Neural progenitor cell (in vitro differentiated cells): Measurements from ENCODE around the gene MYO10. TPM values are rescaled to one million over a fixed set of nuclear protein-coding genes. Genes with fewer than 3 reads are reported as not detected.

Source experiments
- DNase-seq: peaks from one replicate; pipeline ENCODE4 v3.0.0-alpha.2; 2016; ENCODE audit warnings: low spot score
- H2AFZ ChIP-seq: fragments of 200-600 bp; sonication (generic); replicated peaks from 2 replicates; pipeline ENCODE4 v1.6.1; 2016; ENCODE audit warnings: antibody characterized with exemption
- H3F3A ChIP-seq: fragments of 200-600 bp; sonication (generic); 2 replicates; pipeline ENCODE4 v1.6.1; 2016; ENCODE audit warnings: antibody characterized with exemption, low read depth
- H3K27ac ChIP-seq: fragments of 200-600 bp; sonication (generic); 2 replicates; pipeline ENCODE4 v1.5.1; 2016; ENCODE audit warnings: mild to moderate bottlenecking
- H3K27me3 ChIP-seq: fragments of 200-600 bp; sonication (generic); 2 replicates; pipeline ENCODE4 v1.6.1; 2016; ENCODE audit warnings: mild to moderate bottlenecking, moderate library complexity
- H3K36me3 ChIP-seq: fragments of 200-600 bp; sonication (generic); 2 replicates; pipeline ENCODE4 v1.5.1; 2016
- H3K4me1 ChIP-seq: fragments of 200-600 bp; sonication (generic); 2 replicates; pipeline ENCODE4 v1.6.1; 2016; ENCODE audit warnings: mixed run types
- H3K4me2 ChIP-seq: fragments of 200-600 bp; sonication (generic); 2 replicates; pipeline ENCODE4 v1.6.1; 2016
- H3K4me3 ChIP-seq: fragments of 200-600 bp; sonication (generic); 2 replicates; pipeline ENCODE4 v1.5.1; 2016
- H3K79me2 ChIP-seq: fragments of 200-600 bp; sonication (generic); 2 replicates; pipeline ENCODE4 v1.6.1; 2016; ENCODE audit warnings: low read depth
- H3K9ac ChIP-seq: fragments of 200-600 bp; sonication (generic); 2 replicates; pipeline ENCODE4 v1.6.1; 2016
- H3K9me3 ChIP-seq: fragments of 200-600 bp; sonication (generic); 2 replicates; pipeline ENCODE4 v1.5.1; 2016; ENCODE audit warnings: low read depth
- H4K20me1 ChIP-seq: fragments of 200-600 bp; sonication (generic); 2 replicates; pipeline ENCODE4 v1.6.1; 2016; ENCODE audit warnings: low read depth
- H3K27ac Mint-ChIP-seq: 3 replicates; pipeline ENCODE4 v1.8.0; 2021; ENCODE audit warnings: mixed read lengths
- H3K27me3 Mint-ChIP-seq: 2 replicates; pipeline ENCODE4 v1.8.0; 2022; ENCODE audit warnings: low read depth, mild to moderate bottlenecking, inconsistent platforms, moderate library complexity, mixed read lengths; ENCODE audit not compliant: insufficient read depth
- H3K36me3 Mint-ChIP-seq: 3 replicates; pipeline ENCODE4 v1.8.0; 2021; ENCODE audit warnings: mixed read lengths
- H3K4me1 Mint-ChIP-seq: 3 replicates; pipeline ENCODE4 v1.8.0; 2021; ENCODE audit warnings: mixed read lengths
- H3K4me3 Mint-ChIP-seq: 3 replicates; pipeline ENCODE4 v1.8.0; 2021; ENCODE audit warnings: mild to moderate bottlenecking, moderate library complexity, mixed read lengths
- H3K9me3 Mint-ChIP-seq: 3 replicates; pipeline ENCODE4 v1.8.0; 2020; ENCODE audit warnings: mixed read lengths
- EZH2 ChIP-seq: fragments of 200-600 bp; sonication (generic); IDR thresholded peaks from 2 replicates; pipeline ENCODE4 v1.6.1; 2017; ENCODE audit warnings: antibody characterized with exemption, mild to moderate bottlenecking, moderate library complexity
- EZH2phosphoT487 ChIP-seq: fragments of 200-600 bp; sonication (generic); IDR thresholded peaks from 2 replicates; pipeline ENCODE4 v1.6.1; 2017; ENCODE audit warnings: antibody characterized with exemption
- total RNA-seq: library from RNA; depleted of rRNA; stranded (reverse); fragments of >200 nt; gene quantifications from 2 replicates; pipeline ENCODE4 v1.2.3, GENCODE V29; 2015; ENCODE audit warnings: low replicate concordance
- TF ChIP-seq, protein P1 (sequence below): fragments of 200-600 bp; sonication (generic); IDR thresholded peaks from 2 replicates; pipeline ENCODE4 v1.5.1; 2017; ENCODE audit warnings: antibody characterized with exemption, mild to moderate bottlenecking

MYO10 gene
- total RNA-seq, 1 donor from 2014 or later = 39.1 TPM

DNA sequence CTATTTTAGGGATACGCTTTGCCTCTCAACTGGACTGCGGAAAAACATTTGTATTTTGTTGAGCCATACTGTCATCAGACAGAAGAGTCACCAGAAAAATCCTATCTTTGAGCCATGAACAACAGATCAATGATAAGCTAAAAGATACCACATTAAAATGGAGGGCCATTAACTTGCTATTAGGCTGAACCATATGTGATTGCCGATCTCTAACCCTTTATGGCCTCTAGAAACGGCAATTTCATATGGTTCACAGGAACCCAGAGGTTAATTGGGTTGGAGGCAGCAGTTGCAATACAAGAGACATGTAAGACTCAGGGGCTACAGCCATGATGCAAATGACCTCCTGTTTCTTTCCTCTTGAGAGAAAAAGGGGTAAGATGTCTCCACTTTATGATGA is 69.8 kb downstream of the MYO10 start:
- peaks cover 48% of the 10 kb centered on the region for H3K4me1 ChIP-seq
- H3K36me3 ChIP-seq = no peaks in the 10 kb centered on the region
- H3K27ac ChIP-seq = no peak overlapping the region
- Mint-ChIP-seq H3K36me3 (peaks cover 11% of the 10 kb centered on the region), H3K27ac (no peak overlapping the region), H3K4me3 (no peak overlapping the region), H3K9me3 (no peaks in the 10 kb centered on the region), H3K4me1 (peaks cover 53% of the 10 kb centered on the region), H3K27me3 (peaks cover 8% of the 10 kb centered on the region)
- peaks cover 51% of the 10 kb centered on the region for H3K79me2 ChIP-seq
- TF ChIP-seq EZH2 (no peak), EZH2phosphoT487 (no peak)
- TF ChIP-seq, protein P1, sequence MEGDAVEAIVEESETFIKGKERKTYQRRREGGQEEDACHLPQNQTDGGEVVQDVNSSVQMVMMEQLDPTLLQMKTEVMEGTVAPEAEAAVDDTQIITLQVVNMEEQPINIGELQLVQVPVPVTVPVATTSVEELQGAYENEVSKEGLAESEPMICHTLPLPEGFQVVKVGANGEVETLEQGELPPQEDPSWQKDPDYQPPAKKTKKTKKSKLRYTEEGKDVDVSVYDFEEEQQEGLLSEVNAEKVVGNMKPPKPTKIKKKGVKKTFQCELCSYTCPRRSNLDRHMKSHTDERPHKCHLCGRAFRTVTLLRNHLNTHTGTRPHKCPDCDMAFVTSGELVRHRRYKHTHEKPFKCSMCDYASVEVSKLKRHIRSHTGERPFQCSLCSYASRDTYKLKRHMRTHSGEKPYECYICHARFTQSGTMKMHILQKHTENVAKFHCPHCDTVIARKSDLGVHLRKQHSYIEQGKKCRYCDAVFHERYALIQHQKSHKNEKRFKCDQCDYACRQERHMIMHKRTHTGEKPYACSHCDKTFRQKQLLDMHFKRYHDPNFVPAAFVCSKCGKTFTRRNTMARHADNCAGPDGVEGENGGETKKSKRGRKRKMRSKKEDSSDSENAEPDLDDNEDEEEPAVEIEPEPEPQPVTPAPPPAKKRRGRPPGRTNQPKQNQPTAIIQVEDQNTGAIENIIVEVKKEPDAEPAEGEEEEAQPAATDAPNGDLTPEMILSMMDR = no peak
- H3K4me2 ChIP-seq = peak overlapping the region; percentile 58
- no peak for DNase-seq
- H4K20me1 ChIP-seq = peaks cover 12% of the 10 kb centered on the region
- no peak overlapping the region for H3K4me3 ChIP-seq
- H3F3A ChIP-seq = peaks cover 19% of the 10 kb centered on the region
- H2AFZ ChIP-seq = no peak overlapping the region
- no peak overlapping the region for H3K9ac ChIP-seq
- H3K27me3 ChIP-seq = no peaks in the 10 kb centered on the region
- H3K9me3 ChIP-seq = no peaks in the 10 kb centered on the region

DNA sequence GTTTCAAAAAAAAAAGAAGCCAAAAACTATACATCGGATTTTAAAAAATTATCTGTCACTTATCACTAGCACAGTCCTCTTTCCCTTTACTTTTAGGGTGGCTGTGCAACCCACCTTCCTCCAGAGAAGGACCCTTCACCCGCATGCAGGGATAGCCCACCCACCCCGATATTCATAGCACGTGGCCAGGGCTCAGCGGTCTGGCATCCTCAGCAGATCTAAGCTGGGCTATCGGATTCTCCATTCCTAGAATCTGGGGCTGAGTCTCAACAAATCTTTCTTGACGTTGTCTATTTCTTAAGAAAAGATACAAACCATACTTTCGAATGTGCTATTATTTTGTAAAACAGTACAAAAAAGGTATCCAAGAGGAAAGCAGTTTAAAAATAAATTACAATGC is 70.9 kb downstream of the MYO10 start:
- peaks cover 49% of the 10 kb centered on the region for H3K79me2 ChIP-seq

DNA sequence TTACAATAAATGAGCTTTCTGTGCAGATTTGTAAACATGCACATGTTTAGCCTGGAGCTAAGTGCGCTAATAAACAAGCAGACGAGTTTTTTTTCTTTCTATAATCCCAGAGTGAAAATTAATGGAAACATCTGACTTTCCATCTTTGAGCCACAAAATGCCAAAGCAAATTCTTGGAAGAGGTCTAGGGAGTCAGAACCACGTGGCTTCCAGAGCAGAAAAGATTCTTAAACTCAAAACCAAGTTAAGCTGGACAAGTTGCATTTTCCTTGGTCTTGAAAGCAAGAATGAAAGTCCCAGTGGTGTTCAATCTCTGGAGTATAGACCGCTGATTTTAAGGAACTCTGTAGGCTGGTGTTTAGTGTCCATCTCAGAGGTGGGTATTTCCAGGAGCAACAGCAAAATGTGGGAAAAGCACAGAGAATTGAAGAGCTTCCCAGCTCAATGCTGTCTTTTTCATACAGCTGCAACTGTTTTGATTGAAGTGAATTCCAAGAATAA is 71.4 kb downstream of the MYO10 start:
- peaks cover 7% of the 10 kb centered on the region for H3K36me3 Mint-ChIP-seq
- H3K4me1 Mint-ChIP-seq = peaks cover 63% of the 10 kb centered on the region
- TF ChIP-seq, protein P1 = no peak
- no peak for TF ChIP-seq EZH2
- TF ChIP-seq EZH2phosphoT487 = no peak
- no peak overlapping the region for H3K9ac ChIP-seq
- H3K9me3 ChIP-seq = no peaks in the 10 kb centered on the region
- peaks cover 5% of the 10 kb centered on the region for H3K9me3 Mint-ChIP-seq
- H2AFZ ChIP-seq = no peak overlapping the region
- no peak overlapping the region for H3K4me3 ChIP-seq
- no peaks in the 10 kb centered on the region for H3K36me3 ChIP-seq
- no peak for DNase-seq
- H3K27ac Mint-ChIP-seq = no peak overlapping the region
- peaks cover 5% of the 10 kb centered on the region for H3K27me3 Mint-ChIP-seq
- no peak overlapping the region for H3K4me3 Mint-ChIP-seq
- H3K4me1 ChIP-seq = peaks cover 55% of the 10 kb centered on the region
- peaks cover 12% of the 10 kb centered on the region for H4K20me1 ChIP-seq
- H3K4me2 ChIP-seq = no peak overlapping the region
- H3K27ac ChIP-seq = no peak overlapping the region
- H3K27me3 ChIP-seq = no peaks in the 10 kb centered on the region
- peaks cover 50% of the 10 kb centered on the region for H3K79me2 ChIP-seq
- peaks cover 19% of the 10 kb centered on the region for H3F3A ChIP-seq

More for the DNA sequence above, 70.9 kb downstream of the MYO10 start:
- no peak for DNase-seq
- no peaks in the 10 kb centered on the region for H3K27me3 ChIP-seq
- H3K4me3 ChIP-seq = no peak overlapping the region
- H3K9me3 ChIP-seq = no peaks in the 10 kb centered on the region
- TF ChIP-seq, protein P1 = no peak
- TF ChIP-seq EZH2phosphoT487 = no peak
- TF ChIP-seq EZH2 = no peak
- peaks cover 12% of the 10 kb centered on the region for H4K20me1 ChIP-seq
- no peak overlapping the region for H2AFZ ChIP-seq
- peaks cover 7% of the 10 kb centered on the region for H3K36me3 Mint-ChIP-seq
- H3K27me3 Mint-ChIP-seq = peaks cover 3% of the 10 kb centered on the region
- peaks cover 19% of the 10 kb centered on the region for H3F3A ChIP-seq
- peaks cover 55% of the 10 kb centered on the region for H3K4me1 ChIP-seq
- H3K4me2 ChIP-seq = no peak overlapping the region
- no peak overlapping the region for H3K27ac Mint-ChIP-seq
- H3K4me1 Mint-ChIP-seq = peaks cover 59% of the 10 kb centered on the region
- no peak overlapping the region for H3K4me3 Mint-ChIP-seq
- no peaks in the 10 kb centered on the region for H3K36me3 ChIP-seq
- H3K27ac ChIP-seq = no peak overlapping the region
- H3K9me3 Mint-ChIP-seq = peaks cover under 1% of the 10 kb centered on the region
- no peak overlapping the region for H3K9ac ChIP-seq
